NT2/D1 (cell line): ENCODE results near the gene ADAM8.

Source experiments
- DNase-seq: peaks from one replicate; pipeline ENCODE4 v3.0.0-alpha.2; 2011; ENCODE audit warnings: low read depth, low spot score
- H3K27me3 ChIP-seq: 2 replicates; pipeline ENCODE4 v1.6.0; 2011; ENCODE audit warnings: mild to moderate bottlenecking; ENCODE audit not compliant: insufficient read length, insufficient read depth
- H3K36me3 ChIP-seq: 2 replicates; pipeline ENCODE4 v1.6.1; 2011; ENCODE audit warnings: mild to moderate bottlenecking, low read length, mixed read lengths; ENCODE audit not compliant: insufficient read depth, insufficient read length
- H3K4me1 ChIP-seq: 2 replicates; pipeline ENCODE4 v1.5.1; 2011; ENCODE audit not compliant: insufficient read depth, insufficient read length
- H3K4me3 ChIP-seq: 2 replicates; pipeline ENCODE4 v1.5.1; 2011; ENCODE audit warnings: low read depth; ENCODE audit not compliant: insufficient read length
- H3K9ac ChIP-seq: 2 replicates; pipeline ENCODE4 v1.6.0; 2011; ENCODE audit warnings: low read depth; ENCODE audit not compliant: insufficient read length
- H3K9me3 ChIP-seq: 2 replicates; pipeline ENCODE4 v1.5.1; 2011; ENCODE audit warnings: mild to moderate bottlenecking, low read length; ENCODE audit not compliant: insufficient read depth
- SUZ12 ChIP-seq: IDR thresholded peaks from 2 replicates; pipeline ENCODE4 v1.6.1; 2011; ENCODE audit not compliant: insufficient read length, insufficient read depth; ENCODE audit errors: extremely low read depth
- ZNF274 ChIP-seq: IDR thresholded peaks from 2 replicates; pipeline ENCODE4 v1.6.1; 2011; ENCODE audit warnings: mild to moderate bottlenecking, low read depth, low read length

Gene ADAM8

DNA sequence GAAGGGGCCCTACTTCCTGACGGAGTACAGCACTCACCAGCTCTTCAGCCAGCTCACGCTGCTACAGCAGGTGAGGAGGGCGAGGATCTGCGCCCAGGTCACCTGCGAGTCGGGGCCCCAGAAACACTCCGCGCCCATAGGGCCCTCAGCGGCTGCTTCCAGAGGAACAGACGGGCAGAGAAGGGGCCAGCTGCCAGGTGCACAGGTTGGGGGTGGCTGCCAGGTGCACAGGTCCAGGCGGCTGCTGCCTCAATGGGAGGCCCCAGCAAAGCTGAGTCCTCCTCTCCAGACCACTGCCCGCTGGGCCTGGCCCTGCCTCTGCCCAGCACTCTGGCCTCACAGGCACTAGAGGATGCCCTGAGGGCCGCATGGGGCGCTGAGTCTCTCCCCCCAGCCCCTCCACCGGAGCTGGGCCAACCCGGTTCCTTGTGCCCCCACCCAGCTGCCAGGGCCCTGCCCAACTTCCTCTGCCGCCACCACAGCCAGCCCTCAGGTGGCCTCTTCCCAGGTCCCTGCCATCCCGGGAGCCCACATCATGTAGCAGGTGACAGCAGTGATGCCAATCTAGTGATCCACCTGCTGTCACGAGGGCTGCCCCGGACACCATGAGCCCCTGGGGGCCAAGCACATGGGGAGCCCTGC, 63.7 kb downstream of the ADAM8 start:
- no peaks in the 10 kb centered on the region for H3K9me3 ChIP-seq
- no peaks in the 10 kb centered on the region for H3K36me3 ChIP-seq
- H3K27me3 ChIP-seq: no peaks in the 10 kb centered on the region
- no peak for DNase-seq
- H3K9ac ChIP-seq: no peak overlapping the region
- no peaks in the 10 kb centered on the region for H3K4me1 ChIP-seq
- no peak overlapping the region for H3K4me3 ChIP-seq
- TF ChIP-seq ZNF274 (no peak), SUZ12 (no peak)
